ENCODE results near the gene WDR5. TPM values are rescaled to one million over a fixed set of nuclear protein-coding genes. Genes with fewer than 3 reads are reported as not detected.

Gene WDR5
- total and polyA plus RNA-seq, 3 donors from 2014 or later = 52.4 to 91.4 (median 54.9) TPM

- no peaks in the 10 kb centered on the region for H3K9me3 ChIP-seq
- no peaks in the 10 kb centered on the region for H3K36me3 ChIP-seq (ENCODE audit: low read depth, missing control alignments)
- TF ChIP-seq CTCF (IDR thresholded peaks at IDR 0.05) (no peak), POLR2A (IDR thresholded peaks at IDR 0.05) (no peak)
- H3K27ac ChIP-seq = no peak overlapping the region
- intact Hi-C loops (cut with DNase I; ENCODE audit: low total_unique reads) = no loop called here
- no peaks in the 10 kb centered on the region for H3K27me3 ChIP-seq
- no peak for DNase-seq
- 94% methylated on average over 22 to 33 of the region's 33 CpGs for WGBS, 2 donors
- H3K4me3 ChIP-seq = no peak overlapping the region
- no peaks in the 10 kb centered on the region for H3K4me1 ChIP-seq
These were observed 20.9 kb downstream of the WDR5 start for GRCh38 chr9:134156564-134157377.

GRCh38 chr9:134157378-134157885, 21.6 kb downstream of the WDR5 start:
- Histone ChIP-seq H3K36me3 (ENCODE audit: low read depth, missing control alignments) (no peaks in the 10 kb centered on the region), H3K9me3 (no peaks in the 10 kb centered on the region), H3K27me3 (no peaks in the 10 kb centered on the region), H3K4me3 (no peak overlapping the region), H3K4me1 (no peaks in the 10 kb centered on the region), H3K27ac (no peak overlapping the region)
- intact Hi-C loops (cut with DNase I; ENCODE audit: low total_unique reads) = no loop called here
- 93 to 98% methylated on average over 12 to 23 of the region's 23 CpGs for WGBS, 2 donors
- TF ChIP-seq CTCF (IDR thresholded peaks at IDR 0.05) (no peak), POLR2A (IDR thresholded peaks at IDR 0.05) (no peak)
- no peak for DNase-seq

- intact Hi-C loops (cut with DNase I; ENCODE audit: low total_unique reads) = no loop called here
- Histone ChIP-seq H3K27ac (no peak overlapping the region), H3K27me3 (no peaks in the 10 kb centered on the region), H3K4me1 (peaks cover 2% of the 10 kb centered on the region), H3K36me3 (ENCODE audit: low read depth, missing control alignments) (no peaks in the 10 kb centered on the region), H3K9me3 (no peaks in the 10 kb centered on the region), H3K4me3 (no peak overlapping the region)
- TF ChIP-seq CTCF (IDR thresholded peaks at IDR 0.05) (no peak), POLR2A (IDR thresholded peaks at IDR 0.05) (no peak)
- DNase-seq = no peak
- WGBS, 2 donors = 89 to 90% methylated on average over 17 of the region's 17 CpGs
These were observed 22.4 kb downstream of the WDR5 start for GRCh38 chr9:134158242-134158641.

- H3K4me3 ChIP-seq = no peak overlapping the region
- 91 to 98% methylated on average over 6 to 20 of the region's 20 CpGs for WGBS, 2 donors
These were observed 23.0 kb downstream of the WDR5 start for GRCh38 chr9:134158753-134159392.

More at GRCh38 chr9:134158753-134159392, 23.0 kb downstream of the WDR5 start:
- DNase-seq = no peak
- no peaks in the 10 kb centered on the region for H3K36me3 ChIP-seq (ENCODE audit: low read depth, missing control alignments)
- H3K9me3 ChIP-seq = no peaks in the 10 kb centered on the region
- intact Hi-C loops (cut with DNase I; ENCODE audit: low total_unique reads) = no loop called here
- H3K27ac ChIP-seq = no peak overlapping the region
- peaks cover 2% of the 10 kb centered on the region for H3K4me1 ChIP-seq
- no peak for TF ChIP-seq POLR2A (IDR thresholded peaks at IDR 0.05)
- no peak for TF ChIP-seq CTCF (IDR thresholded peaks at IDR 0.05)
- no peaks in the 10 kb centered on the region for H3K27me3 ChIP-seq

Measured in testis (tissue), 3 donors.